Upper lobe of left lung (tissue), 4 donors: ENCODE data around the gene HHIPL2.

ENCODE experiments used
- CTCF ChIP-seq, 6 experiments: fragments of 450-650 bp in 4 of 6; fragments of 200-600 bp in 2 of 6; sonication (generic) in 2 of 6; IDR thresholded peaks; one replicate each; pipeline ENCODE4 v1.5.1; 2016 to 2019; ENCODE audit warnings: antibody characterized with exemption in 6 of 6
- POLR2A ChIP-seq, 4 donors: fragments of 450-650 bp; IDR thresholded peaks; one replicate each; pipeline ENCODE4 v1.5.1; 2016 to 2017; ENCODE audit warnings: antibody characterized with exemption in 4 of 4, mild to moderate bottlenecking in 2 of 4
- POLR2AphosphoS5 ChIP-seq, 2 donors: sonication (generic); formaldehyde crosslinking; IDR thresholded peaks; one replicate each; pipeline ENCODE4 v1.5.1; 2017; ENCODE audit warnings: antibody characterized with exemption in 2 of 2

GRCh38 chr1:222555992-222556615 is 8.2 kb upstream of the HHIPL2 start:
- TF ChIP-seq POLR2A (IDR thresholded peaks at IDR 0.05) = no peak
- TF ChIP-seq CTCF (IDR thresholded peaks at IDR 0.05) = no peak
- TF ChIP-seq POLR2AphosphoS5 (IDR thresholded peaks at IDR 0.05) = no peak
